Esophagus squamous epithelium (tissue), 4 donors: Measurements from ENCODE around the gene DNTTIP2.

Experiments
- CTCF ChIP-seq, 6 experiments: fragments of 450-650 bp in 4 of 6; fragments of 200-600 bp in 2 of 6; sonication (generic) in 2 of 6; IDR thresholded peaks; one replicate each; pipeline ENCODE4 v1.5.1; 2016 to 2019; ENCODE audit warnings: antibody characterized with exemption in 6 of 6, mild to moderate bottlenecking in 4 of 6, moderate library complexity in 4 of 6
- POLR2A ChIP-seq, 4 donors: fragments of 450-650 bp; IDR thresholded peaks; one replicate each; pipeline ENCODE4 v1.6.1; 2017; ENCODE audit warnings: antibody characterized with exemption in 4 of 4, mild to moderate bottlenecking in 4 of 4, moderate library complexity in 3 of 4

- TF ChIP-seq CTCF (IDR thresholded peaks at IDR 0.05) = no peak
- TF ChIP-seq POLR2A (IDR thresholded peaks at IDR 0.05) = no peak
These were observed 51.9 kb downstream of the DNTTIP2 start for GRCh38 chr1:93827128-93827527.
